Fibroblast of skin of right quadriceps (primary cell): ENCODE data around the gene LYRM4.

Experiments
- DNase-seq: peaks from one replicate; pipeline ENCODE4 v3.0.0-alpha.2; 2013

LYRM4 gene

DNA sequence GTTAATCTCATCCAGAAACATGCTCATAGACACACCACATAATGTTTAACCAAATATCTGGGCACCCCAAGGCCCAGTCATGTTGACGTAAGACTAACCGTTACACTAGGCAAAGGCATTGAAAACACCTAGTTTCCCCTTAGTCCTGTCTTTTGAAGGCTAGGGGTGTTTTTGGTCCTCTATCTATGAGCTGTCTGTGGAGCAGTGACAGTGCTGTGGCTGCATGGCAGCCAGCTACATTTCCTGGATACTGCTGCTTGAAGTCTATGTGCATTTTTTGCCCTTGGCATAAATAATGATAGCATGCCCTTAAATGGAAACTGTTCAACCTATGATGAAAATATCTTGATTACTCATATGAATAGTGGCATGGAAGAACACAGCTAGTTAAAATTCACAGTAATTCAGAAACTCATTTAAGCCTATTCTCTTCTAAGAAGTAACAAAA, 19.2 kb upstream of the LYRM4 start:
- peak; percentile 16 for DNase-seq

DNA sequence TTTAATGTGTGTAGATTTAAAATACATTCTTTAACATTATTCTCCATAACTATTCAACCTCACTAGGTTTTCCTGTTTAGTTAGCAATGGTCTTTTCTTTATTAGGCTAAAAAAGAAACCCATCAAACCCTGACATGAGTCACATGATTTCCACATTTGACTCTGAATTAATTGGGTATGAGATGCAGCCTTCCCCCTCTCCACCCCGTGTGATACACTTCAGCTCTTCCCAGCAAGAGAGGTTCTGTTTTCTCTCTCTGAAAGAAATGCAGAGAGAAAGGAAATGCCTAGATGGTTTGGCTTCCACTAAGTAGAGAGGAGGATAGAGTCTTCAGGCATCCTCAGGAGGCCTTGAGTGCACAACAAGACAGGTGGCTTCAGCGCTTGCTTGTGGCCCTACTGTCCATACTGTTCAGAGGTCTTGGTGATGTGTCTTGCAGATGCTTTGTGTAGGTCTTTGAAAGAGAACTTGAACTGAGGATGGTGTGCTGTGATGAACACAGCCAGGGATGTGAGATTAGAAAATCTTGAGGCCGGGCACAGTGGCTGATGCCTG, 17.9 kb upstream of the LYRM4 start:
- no peak for DNase-seq

DNA sequence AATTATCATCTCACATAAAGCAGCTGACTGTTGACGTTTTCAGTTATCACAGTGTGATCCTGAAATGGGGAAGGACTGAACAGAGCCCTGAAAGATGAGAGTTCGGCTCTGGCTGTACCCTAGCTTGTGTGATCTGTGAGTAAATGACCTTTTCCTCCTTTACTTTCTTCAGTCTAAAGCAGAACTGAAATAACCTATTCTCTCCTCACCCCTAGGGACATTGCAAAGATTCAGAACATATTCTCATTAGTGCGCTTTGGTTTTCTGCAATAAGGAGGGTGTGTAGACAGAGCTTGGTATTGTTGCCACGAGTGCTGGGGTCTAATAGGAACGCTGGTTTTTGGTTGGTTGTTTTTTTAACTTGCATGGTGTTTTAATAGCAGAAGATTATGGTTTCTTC, 17.3 kb upstream of the LYRM4 start:
- no peak for DNase-seq

DNA sequence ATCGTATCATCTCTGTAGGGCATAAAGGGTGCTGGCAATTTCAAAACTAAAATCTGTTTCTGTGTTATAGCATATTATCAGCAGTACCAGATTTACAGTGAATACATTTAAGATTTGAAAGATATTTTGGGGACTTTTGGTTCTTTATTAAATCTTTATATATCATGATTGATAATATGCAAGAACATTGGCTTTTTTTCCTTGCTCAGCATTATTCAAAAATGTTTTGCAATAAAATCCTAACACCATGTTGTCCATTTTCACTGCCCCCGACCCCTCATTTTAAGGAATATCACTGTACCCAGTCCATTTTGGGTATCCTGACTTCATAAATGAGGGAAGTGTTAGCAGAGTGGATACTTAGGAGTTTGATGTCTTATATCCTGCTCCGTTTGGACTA, 16.8 kb upstream of the LYRM4 start:
- DNase-seq = no peak

DNA sequence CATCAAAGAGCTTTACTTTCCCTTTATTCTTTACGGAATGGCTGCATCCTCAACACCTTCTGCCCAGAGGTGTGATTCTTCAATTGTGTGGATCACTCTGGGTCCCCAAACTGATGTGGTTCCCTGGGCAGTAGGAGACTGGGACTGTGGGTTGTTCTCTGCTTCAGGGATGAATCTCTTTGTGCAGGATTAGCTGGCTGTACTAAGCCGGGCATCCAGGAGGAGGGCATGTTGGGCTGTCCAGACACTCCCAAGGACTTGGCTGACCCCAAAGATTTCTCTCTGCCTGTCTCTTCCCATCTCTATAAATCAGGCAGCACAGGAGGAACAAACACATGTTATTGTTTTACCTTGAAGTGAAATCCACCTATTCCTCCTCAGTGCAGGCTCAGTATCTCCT, 15.8 kb upstream of the LYRM4 start:
- DNase-seq = no peak

DNA sequence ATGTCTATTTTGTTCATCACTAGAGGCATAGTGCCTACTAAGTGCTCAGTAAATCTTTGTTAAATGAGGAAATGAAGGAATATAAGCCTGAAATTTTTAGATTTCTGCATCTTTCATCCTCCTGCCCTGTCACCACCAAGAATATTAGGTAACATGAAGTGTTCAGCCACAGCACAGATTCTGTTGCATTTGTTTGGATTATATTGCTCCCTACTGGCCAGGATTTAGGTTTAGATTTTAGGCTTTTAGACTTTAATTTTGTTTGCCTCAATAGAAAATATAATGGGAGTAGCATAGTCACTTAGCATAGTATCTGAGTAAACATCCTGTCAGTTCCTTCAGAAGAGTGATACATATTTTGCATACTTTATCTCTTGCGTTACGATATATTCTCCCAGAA, 14.7 kb upstream of the LYRM4 start:
- no peak for DNase-seq

DNA sequence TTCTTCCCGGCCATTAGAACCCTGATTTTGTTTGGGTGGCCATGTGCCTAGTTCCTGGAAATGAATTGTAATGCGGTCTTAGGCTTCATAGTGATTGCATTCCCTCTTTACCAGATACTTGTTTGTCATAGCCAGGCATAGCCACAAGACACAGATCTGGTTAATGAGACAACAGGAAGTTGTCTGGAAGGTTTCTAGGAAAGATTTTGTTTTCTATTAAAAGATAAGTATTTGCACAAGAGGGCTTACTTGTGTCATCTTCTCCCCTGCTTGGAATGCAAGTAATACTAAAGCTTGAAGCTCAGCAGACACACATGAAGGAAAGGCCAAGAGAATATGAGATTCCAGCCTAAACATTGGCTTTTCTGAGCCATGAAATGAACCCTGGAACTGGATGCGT, 13.5 kb upstream of the LYRM4 start:
- DNase-seq = no peak

DNA sequence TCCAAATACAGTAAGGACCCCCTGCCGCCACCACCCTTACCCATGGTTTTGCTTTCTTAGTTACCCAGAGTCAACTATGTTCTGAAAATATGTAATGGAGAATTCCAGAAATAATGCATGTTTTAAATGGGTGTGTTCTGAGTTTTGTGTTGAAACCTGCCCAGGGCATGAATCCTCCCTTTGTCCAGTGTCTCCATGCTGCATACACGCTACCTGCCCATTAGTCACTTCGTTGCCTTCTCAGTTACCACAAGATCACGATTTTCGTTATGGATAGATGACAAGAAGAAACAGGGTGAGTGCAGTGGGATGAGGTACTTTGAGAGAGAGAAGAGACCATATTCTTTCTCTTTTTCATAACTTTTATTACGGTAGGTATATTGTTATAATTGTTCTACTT, 11.2 kb upstream of the LYRM4 start:
- no peak for DNase-seq

DNA sequence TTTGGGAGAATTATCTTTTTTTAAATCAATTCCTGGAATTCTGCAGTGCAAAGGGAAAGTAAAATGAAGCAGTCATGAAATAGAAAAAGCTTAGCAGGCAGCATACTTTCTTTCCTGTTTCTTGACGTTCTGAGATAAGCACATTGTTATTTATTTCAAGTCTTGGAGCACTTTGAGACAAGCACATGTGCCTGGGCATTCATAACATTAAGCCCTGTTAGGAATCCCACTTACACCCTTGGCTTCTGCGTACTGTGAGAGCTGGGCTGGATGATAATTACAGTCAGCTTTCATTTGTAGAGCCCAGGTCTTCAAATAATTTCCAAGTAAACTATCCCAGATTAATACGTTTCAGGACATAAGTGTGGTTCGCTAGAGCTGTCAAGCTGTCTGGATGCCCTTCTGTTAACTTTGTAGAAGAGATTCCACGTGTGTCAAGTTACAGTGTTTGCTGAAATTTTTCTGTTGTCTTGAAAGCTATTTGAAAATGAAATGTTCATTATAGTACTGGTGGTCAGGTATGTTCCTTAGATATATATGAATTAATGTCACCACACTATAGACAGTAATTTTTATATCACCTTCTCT, 9.4 kb upstream of the LYRM4 start:
- no peak for DNase-seq

DNA sequence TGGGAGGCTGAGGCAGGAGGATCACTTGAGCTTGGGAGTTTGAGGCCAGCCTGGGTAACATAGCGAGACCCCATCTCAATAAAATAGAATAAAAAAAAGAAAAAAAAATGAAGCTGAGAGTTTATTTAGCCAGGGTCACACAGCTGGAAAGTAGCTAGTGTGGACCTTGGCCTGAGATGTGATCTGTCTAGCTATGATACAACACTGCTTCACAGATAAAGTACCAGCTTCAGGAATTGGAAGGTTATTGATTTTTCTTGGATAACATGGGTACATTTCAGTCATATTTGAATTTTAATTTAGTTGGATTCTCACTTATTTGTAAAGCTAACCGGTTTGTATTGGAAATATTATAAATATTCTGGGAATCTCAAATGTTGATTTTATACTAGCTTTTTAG, 5.7 kb upstream of the LYRM4 start:
- no peak for DNase-seq

DNA sequence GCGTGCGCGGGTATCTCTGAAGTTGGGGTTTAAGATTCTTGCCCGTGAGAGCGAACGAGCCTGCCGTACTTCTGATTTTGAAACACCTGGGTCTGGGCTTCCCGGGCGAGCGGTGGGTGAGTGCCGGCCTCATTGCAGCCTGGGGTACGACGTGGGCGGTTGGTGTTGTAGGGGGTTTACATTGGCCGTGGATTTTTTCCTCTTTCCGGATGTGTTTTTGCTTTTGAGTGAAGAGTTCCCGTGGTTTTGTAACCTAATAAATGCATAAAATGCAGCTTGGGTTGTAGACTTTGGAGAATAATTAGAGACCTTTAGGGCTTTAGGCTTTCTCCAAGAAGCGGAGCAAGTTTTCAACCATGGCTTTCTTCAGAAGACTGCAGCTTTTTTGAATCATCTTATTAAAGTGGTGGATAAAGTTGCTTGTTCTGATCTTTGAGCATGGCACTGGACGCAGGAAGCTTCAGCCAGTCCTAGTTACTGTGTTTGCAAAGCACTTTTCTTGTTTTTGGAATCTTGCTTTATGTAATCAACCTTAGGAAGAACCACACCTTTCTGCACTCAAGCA, 877 bp upstream of the LYRM4 start:
- DNase-seq = no peak

DNA sequence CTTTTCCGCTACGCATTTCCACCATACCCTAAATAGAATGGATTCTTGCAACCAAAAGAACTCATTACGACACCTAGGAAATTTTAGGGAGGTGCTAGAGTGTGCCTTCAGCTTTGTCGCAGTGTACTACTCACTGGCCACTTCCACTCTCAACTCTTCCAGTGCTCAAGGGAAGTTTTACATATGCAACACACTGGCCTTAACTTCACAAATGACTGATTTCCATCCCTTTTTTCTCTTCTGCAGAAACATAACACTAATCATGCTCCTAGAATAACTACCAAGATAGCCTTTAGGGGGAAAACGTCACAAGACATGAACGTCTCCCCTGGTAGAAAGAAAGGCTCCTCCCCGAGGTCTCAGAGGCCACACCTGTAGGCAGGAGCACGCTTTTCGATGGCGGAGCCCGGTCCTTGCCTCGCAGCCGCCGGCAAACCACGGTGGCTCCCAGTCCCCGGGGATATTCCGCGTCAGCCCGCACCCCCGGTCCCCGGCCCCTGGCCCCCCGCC, 584 bp downstream of the LYRM4 start:
- DNase-seq = peak; percentile 48

DNA sequence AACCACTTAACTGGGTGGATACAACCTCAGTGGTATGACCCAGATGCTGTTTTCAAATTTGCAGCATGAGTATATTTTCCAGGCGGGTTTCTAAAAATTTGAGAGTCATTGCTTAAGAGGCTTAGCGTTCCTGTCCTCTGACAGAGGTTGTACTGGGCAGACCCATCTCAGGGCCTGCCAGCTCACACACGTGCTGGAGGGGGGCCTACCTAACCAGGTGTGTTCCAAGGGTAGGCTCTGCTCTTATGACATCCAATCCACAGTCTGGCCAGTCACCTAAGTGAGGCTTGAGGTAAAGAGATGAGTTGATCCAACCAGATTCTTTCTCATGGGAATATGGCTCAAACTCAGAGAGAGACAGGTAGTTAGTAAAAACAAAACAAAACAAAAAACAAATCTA, 1.3 kb downstream of the LYRM4 start:
- no peak for DNase-seq

DNA sequence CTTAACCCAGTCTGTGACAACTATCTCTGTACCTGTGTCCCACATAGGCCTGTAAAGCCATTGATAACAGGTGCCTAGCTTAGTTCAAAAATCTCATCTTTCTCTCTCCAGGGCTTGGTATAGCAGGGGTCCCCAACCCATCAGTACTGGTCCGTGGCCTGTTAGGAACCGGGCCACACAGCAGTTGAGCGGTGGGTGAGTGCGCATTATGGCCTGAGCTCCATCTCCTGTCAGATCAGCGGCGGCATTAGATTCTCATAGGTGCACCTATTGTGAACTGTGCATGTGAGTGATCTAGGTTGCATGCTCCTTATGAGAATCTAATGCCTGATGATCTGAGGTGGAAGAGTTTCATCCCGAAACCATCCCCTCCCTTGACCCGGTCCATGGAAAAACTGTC, 3.4 kb downstream of the LYRM4 start:
- DNase-seq = no peak

DNA sequence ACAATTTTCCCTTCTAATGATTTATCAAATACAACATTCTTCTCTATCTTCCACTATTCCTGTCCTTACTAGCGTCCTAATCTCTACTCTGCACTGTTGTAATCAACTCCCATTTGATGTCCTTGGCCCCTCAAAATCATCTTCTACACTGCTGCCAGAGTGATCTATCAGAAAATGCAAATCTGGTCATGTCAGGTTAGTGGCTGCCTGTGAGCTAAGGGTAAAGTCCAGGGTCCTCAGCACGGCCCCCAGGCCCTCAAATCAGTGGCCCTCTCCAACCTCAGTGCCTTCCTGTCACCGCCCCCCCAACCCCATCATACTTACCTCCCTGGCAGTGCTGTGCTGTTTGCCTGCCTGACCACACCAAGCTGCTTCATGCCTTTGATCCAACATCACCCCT, 3.8 kb downstream of the LYRM4 start:
- no peak for DNase-seq

DNA sequence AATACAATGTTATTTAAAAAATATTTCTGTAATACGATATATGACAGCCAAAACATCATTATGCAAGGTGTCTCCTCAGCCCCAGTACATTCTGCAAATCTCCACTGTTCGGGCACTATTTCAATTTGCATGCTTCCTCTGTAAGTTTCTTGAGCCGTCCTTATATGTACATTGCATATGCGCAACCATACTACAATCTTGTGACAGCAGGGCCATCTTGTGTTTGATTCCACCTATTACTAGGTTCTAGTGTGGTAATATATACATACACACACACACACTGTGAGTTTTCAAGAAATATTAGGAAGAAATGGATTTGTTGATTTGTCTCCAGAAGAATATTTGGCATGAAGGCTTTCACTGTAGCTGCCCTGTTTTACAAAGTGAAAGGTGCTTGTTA, 9.8 kb downstream of the LYRM4 start:
- DNase-seq = no peak

DNA sequence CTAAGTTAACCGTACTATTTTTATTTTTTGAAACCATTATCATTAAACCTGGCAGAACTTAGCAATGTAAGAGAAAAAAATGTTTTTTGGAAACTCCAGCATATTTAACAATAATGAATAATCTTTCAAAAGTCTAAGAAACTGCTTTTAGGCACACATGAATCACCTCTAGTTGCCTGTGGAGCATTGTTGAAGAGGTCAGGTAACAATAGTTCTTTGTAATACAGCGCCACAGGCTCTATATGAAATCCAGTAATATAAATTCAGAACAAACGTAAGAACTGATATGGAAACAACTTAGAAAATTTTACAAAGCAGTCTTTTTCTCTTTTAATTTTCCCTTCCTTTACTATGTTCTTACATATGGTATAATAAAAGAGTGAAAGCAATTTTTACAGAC, 10.3 kb downstream of the LYRM4 start:
- no peak for DNase-seq

DNA sequence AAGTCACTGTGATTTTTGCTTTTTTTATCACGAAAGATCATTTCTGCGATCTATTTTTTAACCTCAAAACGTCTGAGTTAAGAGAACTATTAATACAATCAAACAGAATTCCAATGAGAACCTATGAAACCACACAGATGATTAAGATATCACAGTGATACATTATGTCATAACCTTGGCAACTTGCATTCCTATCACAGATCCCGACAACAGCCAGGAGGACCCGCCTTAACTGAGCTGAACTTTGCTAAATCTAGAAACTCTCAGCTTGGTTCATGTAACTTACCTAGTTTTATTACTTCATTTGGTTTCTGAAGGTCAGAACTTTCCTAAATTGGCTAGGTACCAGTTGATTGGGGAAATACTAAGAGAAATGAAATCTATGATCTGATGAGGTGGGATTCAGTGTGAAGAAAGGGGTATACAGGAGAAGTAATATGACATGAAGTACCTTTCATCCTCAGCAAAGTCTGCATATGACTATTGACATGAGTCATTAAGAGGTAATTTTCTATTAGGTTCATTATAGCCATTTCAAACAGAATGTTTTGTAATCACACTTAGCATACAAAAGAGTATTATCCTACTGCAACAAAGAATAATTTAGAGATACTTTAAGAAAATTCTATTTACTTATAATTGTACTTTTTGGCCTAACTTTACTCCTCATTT, 11.2 kb downstream of the LYRM4 start:
- DNase-seq = no peak

DNA sequence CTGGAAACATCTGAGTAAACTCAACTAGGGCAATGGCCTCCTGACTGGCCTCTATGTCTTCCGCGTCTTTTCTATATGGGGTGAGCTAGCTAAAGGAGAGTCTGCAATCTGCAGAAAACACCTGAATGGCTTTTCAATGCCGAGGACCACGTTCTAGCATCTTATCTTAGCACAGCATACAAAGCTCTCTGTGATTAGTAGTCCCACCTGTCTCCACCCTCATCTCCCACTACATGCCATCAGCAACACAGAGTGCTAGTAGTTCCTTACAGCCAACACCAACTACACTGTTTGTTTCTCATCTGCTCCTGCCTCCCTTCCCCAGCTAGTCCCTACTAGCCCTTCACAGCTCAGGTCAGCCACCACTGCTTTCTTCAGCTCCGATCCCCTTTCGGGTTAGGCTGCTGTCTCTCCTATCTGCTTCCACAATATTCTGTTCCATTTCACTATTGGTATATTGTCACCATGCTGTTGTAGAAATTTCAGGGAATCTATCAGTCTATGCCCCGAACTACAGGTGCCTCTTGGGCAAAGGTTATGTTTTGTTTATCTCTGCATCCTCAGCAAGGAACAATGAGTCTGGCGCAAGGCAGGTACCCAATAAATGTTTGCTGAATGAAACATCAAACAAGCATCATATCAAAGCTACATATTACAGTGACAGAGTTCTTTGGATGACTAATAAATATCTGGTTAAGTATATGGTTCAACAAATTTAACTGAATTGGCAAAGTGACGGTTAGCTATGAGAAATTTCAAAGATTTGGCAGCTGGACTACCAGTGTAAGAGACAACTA, 12.2 kb downstream of the LYRM4 start:
- no peak for DNase-seq

DNA sequence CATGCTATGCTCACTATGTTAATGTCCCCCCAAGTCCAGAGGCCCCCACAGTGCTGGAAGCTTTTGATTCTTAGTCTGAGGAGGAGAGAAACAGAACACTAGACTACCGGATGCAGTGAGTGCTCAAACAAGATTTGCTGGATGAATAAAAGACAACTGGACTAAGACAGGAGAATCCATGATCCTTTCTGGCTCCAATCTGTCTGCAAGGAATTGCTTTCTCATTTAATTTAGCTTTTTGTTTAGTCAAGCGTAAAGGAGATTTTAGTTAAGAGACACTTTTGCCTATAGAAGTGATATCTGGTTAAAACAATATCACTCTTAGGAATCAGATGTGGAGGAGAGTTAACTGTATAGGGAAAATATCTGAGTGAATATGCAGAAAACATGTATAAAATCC, 13.5 kb downstream of the LYRM4 start:
- no peak for DNase-seq

DNA sequence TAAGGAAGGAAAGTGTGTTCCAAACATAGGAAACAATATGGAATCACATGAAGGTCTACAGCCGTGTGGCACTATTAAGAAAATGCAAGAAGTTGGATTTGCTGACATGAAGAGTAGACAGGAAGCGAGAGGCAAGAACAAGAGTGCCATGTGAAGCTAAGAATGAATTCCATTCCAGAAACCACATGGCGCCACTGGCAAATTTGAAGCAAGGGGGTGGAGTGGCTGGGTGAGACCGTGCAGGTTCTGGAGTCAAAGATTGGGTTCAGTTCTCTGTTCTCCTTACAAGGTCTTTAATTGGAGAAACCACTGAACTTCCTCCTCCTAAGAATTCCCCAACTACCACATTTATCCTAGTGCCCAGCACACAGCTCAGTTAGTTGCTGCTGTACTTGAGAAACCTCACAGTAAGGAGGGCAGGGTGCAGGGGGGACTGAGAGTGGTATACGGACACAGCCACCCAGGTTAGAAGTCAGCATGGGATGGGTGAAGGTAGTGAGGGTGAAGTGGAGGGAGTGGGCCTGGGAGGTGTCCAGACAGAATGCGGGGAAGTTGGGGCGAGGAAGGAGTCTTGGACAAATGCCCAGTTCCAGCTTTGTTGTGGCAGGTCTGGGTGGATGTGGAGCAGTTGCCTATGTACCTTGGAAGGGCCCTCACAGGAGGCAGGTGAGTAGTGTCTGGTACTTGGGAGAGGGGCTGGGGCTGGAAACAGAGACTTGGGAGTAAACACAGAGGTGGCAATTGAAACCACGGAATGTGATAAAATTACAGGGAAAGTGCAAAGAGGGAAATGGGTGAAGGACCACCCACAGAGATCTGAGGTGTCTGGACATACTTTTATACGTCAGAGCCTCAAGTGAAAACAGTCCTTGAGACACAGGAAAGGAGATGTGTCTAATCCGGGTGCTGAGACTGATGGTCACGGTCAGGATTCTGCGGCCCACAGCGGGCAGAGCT, 14.3 kb downstream of the LYRM4 start:
- DNase-seq = peak; percentile 18

DNA sequence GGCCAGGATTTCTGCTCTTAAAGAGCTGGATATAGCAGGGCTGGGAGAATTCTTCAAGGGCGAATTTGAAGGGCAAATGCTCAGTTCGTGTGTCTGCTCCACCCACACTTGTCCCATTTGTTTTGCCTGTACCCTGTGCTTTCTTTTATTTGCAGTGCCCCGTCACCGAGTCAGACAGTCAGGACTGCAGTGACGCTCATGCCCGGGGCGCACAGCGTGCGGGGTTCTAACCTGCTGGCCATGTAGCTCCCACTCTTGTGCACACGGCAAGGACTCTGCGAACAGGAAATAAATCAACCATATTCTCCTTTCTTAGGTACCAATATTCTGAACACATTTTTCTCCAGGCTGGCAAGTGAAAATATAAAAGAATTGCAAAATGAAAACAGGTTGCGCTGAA, 17.7 kb downstream of the LYRM4 start:
- DNase-seq = no peak
